Gastrocnemius medialis (tissue), 4 donors: ENCODE data around the gene LIN52. TPM values are rescaled to one million over a fixed set of nuclear protein-coding genes. Genes with fewer than 3 reads are reported as not detected.

Experiments used
- ATAC-seq, 2 donors: fragments of 150-250 bp; one replicate each; pipeline ENCODE4 v1.9.1; 2016
- DNase-seq, 2 donors: peaks; one replicate each; pipeline ENCODE4 v3.0.0-alpha.2; 2019
- H3K27ac ChIP-seq, 4 donors: fragments of 200-600 bp; sonication (generic); 1 replicate in 1 of 4; 2 replicates in 3 of 4; pipeline ENCODE4 v1.5.1; 2016 to 2018; ENCODE audit warnings: mild to moderate bottlenecking in 2 of 4, moderate library complexity in 1 of 4
- H3K27me3 ChIP-seq, 3 donors: fragments of 200-600 bp; sonication (generic) in 2 of 3; 1 replicate in 1 of 3; 2 replicates in 2 of 3; pipeline versions ENCODE4 v1.5.1 to v1.6.0; 2016 to 2019; ENCODE audit warnings: mild to moderate bottlenecking in 1 of 3, moderate library complexity in 1 of 3
- H3K36me3 ChIP-seq, 2 donors: fragments of 200-600 bp; sonication (generic) in 1 of 2; one replicate each; pipeline ENCODE4 v1.5.1; 2017 to 2018
- H3K4me1 ChIP-seq, 2 donors: fragments of 200-600 bp; sonication (generic) in 1 of 2; one replicate each; pipeline ENCODE4 v1.5.1; 2016 to 2017; ENCODE audit warnings: mild to moderate bottlenecking in 2 of 2
- H3K4me3 ChIP-seq, 4 donors: fragments of 200-600 bp; sonication (generic) in 3 of 4; 1 replicate in 1 of 4; 2 replicates in 3 of 4; pipeline ENCODE4 v1.5.1; 2016 to 2019; ENCODE audit warnings: mild to moderate bottlenecking in 2 of 4
- H3K9me3 ChIP-seq, 3 donors: fragments of 200-600 bp; sonication (generic) in 2 of 3; 1 replicate in 1 of 3; 2 replicates in 2 of 3; pipeline ENCODE4 v1.5.1; 2016 to 2019
- POLR2A ChIP-seq, 2 donors: fragments of 450-650 bp; IDR thresholded peaks; one replicate each; pipeline ENCODE4 v1.6.1; 2017; ENCODE audit warnings: antibody characterized with exemption in 2 of 2, mild to moderate bottlenecking in 2 of 2, moderate library complexity in 2 of 2
- in situ Hi-C, 4 donors: fragments of 200-750 bp; cut with MboI; loops; one replicate each; pipeline versions ENCODE4 v1.15.0 to v1.8.0; 2017; ENCODE audit warnings: low sequenced_read_pairs in 4 of 4
- intact Hi-C: fragments of 100-400 bp; cut with DNase I; formaldehyde crosslinking; loops from one replicate; pipeline ENCODE4 v1.15.1; 2023; ENCODE audit warnings: low total_unique reads
- total RNA-seq, 4 donors: library from RNA; depleted of rRNA; stranded (reverse); fragments of >200 nt; gene quantifications; one replicate each; pipeline versions ENCODE4 v1.1.0 to v1.2.3, GENCODE V29; 2016
- TF ChIP-seq, protein P1 (sequence below), 5 experiments: fragments of 450-650 bp in 3 of 5; fragments of 200-600 bp in 2 of 5; sonication (generic) in 2 of 5; IDR thresholded peaks in 4 of 5; conservative IDR thresholded peaks in 1 of 5; 1 replicate in 4 of 5; 2 replicates in 1 of 5; pipeline ENCODE4 v1.5.1; 2016 to 2019; ENCODE audit warnings: antibody characterized with exemption in 5 of 5, mild to moderate bottlenecking in 3 of 5, moderate library complexity in 3 of 5

The LIN52 gene
- total RNA-seq, 4 donors from 2014 or later = 3.4 to 5.6 (median 4.3) TPM

- H3K36me3 ChIP-seq = no peaks in the 10 kb centered on the region
- peaks cover 26 to 39% of the 10 kb centered on the region in 2 donors for H3K4me1 ChIP-seq
- DNase-seq = no peak
- peak overlapping the region; percentile 88 to 96 (median 93) for H3K27ac ChIP-seq
- H3K27me3 ChIP-seq = no peaks in the 10 kb centered on the region
- peak overlapping the region; percentile 59 to 98 (median 84) for H3K4me3 ChIP-seq
- no peaks in the 10 kb centered on the region for H3K9me3 ChIP-seq
- ATAC-seq = peak; percentile 5 to 9
- intact Hi-C loops = loop anchor here (2.0 to 10.0 kb wide), 3 partner anchors 134 to 408 kb away; partner anchors contain the start of genes COQ6, FAM161B, ISCA2 and NPC2
- TF ChIP-seq, protein P1, sequence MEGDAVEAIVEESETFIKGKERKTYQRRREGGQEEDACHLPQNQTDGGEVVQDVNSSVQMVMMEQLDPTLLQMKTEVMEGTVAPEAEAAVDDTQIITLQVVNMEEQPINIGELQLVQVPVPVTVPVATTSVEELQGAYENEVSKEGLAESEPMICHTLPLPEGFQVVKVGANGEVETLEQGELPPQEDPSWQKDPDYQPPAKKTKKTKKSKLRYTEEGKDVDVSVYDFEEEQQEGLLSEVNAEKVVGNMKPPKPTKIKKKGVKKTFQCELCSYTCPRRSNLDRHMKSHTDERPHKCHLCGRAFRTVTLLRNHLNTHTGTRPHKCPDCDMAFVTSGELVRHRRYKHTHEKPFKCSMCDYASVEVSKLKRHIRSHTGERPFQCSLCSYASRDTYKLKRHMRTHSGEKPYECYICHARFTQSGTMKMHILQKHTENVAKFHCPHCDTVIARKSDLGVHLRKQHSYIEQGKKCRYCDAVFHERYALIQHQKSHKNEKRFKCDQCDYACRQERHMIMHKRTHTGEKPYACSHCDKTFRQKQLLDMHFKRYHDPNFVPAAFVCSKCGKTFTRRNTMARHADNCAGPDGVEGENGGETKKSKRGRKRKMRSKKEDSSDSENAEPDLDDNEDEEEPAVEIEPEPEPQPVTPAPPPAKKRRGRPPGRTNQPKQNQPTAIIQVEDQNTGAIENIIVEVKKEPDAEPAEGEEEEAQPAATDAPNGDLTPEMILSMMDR (IDR thresholded peaks at IDR 0.05 in 4 of 5, conservative IDR thresholded peaks at IDR 0.05 in 1 of 5) = no peak
- TF ChIP-seq POLR2A (IDR thresholded peaks at IDR 0.05) = peak in 1 of 2 donors; percentile 17
- in situ Hi-C loops = no loop called here
These were observed 386 bp downstream of the LIN52 start for GRCh38 chr14:74085047-74085637.

DNA sequence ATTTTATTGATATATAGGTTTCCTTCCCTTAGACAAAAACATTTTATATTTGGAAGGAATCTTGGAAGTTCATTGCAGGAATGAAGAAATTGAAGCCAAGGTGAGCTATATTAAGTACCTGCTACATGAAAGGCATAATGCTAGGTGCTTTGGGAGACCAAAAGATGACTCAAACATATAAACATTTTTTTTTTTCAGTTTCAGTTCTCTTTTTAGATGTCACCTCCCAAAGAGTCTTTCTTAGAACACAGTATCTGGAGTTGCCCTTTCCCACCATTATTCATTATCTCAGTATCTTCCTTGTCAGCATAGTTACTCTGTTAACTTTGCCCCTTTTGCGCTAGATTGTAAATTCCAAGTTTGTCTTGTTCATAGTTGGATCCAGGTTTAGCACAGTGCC lies 1.1 kb downstream of the LIN52 start:
- no peak for ATAC-seq
- in situ Hi-C loops = no loop called here
- Histone ChIP-seq H3K4me1 (peaks cover 26 to 39% of the 10 kb centered on the region in 2 donors), H3K9me3 (no peaks in the 10 kb centered on the region), H3K27ac (peak overlapping the region; percentile 88 to 96 (median 93)), H3K27me3 (no peaks in the 10 kb centered on the region), H3K4me3 (peak overlapping the region; percentile 59 to 98 (median 84)), H3K36me3 (no peaks in the 10 kb centered on the region)
- DNase-seq = no peak
- no peak for TF ChIP-seq POLR2A (IDR thresholded peaks at IDR 0.05)
- intact Hi-C loops = loop anchor here (2.0 to 10.0 kb wide), 3 partner anchors 135 to 407 kb away; partner anchors contain the start of genes COQ6, FAM161B, ISCA2 and NPC2

GRCh38 chr14:74089251-74090020 lies 4.7 kb downstream of the LIN52 start:
- no peak for TF ChIP-seq POLR2A (IDR thresholded peaks at IDR 0.05)
- TF ChIP-seq, protein P1 (IDR thresholded peaks at IDR 0.05 in 4 of 5, conservative IDR thresholded peaks at IDR 0.05 in 1 of 5) = no peak
- Histone ChIP-seq H3K9me3 (no peaks in the 10 kb centered on the region), H3K36me3 (peaks cover 0 to 11% of the 10 kb centered on the region in 2 donors), H3K27me3 (no peaks in the 10 kb centered on the region), H3K27ac (no peak overlapping the region), H3K4me1 (peaks cover 14 to 18% of the 10 kb centered on the region in 2 donors), H3K4me3 (no peak overlapping the region)
- DNase-seq (no peak), ATAC-seq (no peak)
- intact Hi-C loops (loop anchor here (10.0 kb wide), 1 partner anchor 365 kb away; no protein-coding TSS in a partner anchor), in situ Hi-C loops (no loop called here)

- in situ Hi-C loops (loop anchor here in 1 of 4 donors (10.0 kb wide), 1 partner anchor 149 kb away; no protein-coding TSS in a partner anchor), intact Hi-C loops (no loop called here)
- Histone ChIP-seq H3K4me3 (no peak overlapping the region), H3K9me3 (no peaks in the 10 kb centered on the region), H3K27ac (no peak overlapping the region), H3K4me1 (no peaks in the 10 kb centered on the region), H3K27me3 (no peaks in the 10 kb centered on the region), H3K36me3 (peaks cover 0 to 29% of the 10 kb centered on the region in 2 donors)
- no peak for ATAC-seq
- no peak for DNase-seq
- TF ChIP-seq POLR2A (IDR thresholded peaks at IDR 0.05) = no peak
- TF ChIP-seq, protein P1 (IDR thresholded peaks at IDR 0.05 in 4 of 5, conservative IDR thresholded peaks at IDR 0.05 in 1 of 5) = no peak
These were observed 20.6 kb downstream of the LIN52 start for GRCh38 chr14:74105381-74105780.

GRCh38 chr14:74109369-74109768 lies 24.6 kb downstream of the LIN52 start:
- Histone ChIP-seq H3K36me3 (peaks cover 0 to 15% of the 10 kb centered on the region in 2 donors), H3K27me3 (no peaks in the 10 kb centered on the region), H3K4me1 (no peaks in the 10 kb centered on the region), H3K4me3 (no peak overlapping the region), H3K27ac (no peak overlapping the region), H3K9me3 (no peaks in the 10 kb centered on the region)
- no peak for DNase-seq
- TF ChIP-seq POLR2A (IDR thresholded peaks at IDR 0.05) = no peak
- TF ChIP-seq, protein P1 (IDR thresholded peaks at IDR 0.05 in 4 of 5, conservative IDR thresholded peaks at IDR 0.05 in 1 of 5) = no peak
- ATAC-seq = no peak
- in situ Hi-C loops = loop anchor here in 1 of 4 donors (10.0 kb wide), 1 partner anchor 145 kb away; no protein-coding TSS in a partner anchor
- intact Hi-C loops = no loop called here
